GM23338 (cell line): ENCODE results near the gene HS6ST3. TPM values are rescaled to one million over a fixed set of nuclear protein-coding genes. Genes with fewer than 3 reads are reported as not detected.

Experiments used
- ATAC-seq: fragments of 200-7000 bp; cut with Tn5 transposase; 3 replicates; pipeline ENCODE4 v1.9.1; 2020
- DNase-seq: peaks from one replicate; pipeline ENCODE4 v3.0.0-alpha.2; 2015; ENCODE audit warnings: low spot score
- H2AFZ ChIP-seq: fragments of 200-600 bp; sonication (generic); 2 replicates; pipeline ENCODE4 v1.8.0; 2016; ENCODE audit warnings: antibody characterized with exemption, mild to moderate bottlenecking, moderate library complexity
- H3F3A ChIP-seq: fragments of 200-600 bp; sonication (generic); replicated peaks from 2 replicates; pipeline ENCODE4 v1.8.0; 2017; ENCODE audit warnings: antibody characterized with exemption, mixed run types, low read depth
- H3K27ac ChIP-seq: fragments of 200-600 bp; sonication (generic); 2 replicates; pipeline ENCODE4 v1.6.1; 2016; ENCODE audit warnings: low read depth
- H3K27me3 ChIP-seq: fragments of 200-600 bp; sonication (generic); 2 replicates; pipeline ENCODE4 v1.8.0; 2016; ENCODE audit warnings: mild to moderate bottlenecking, mixed run types, moderate library complexity; ENCODE audit not compliant: insufficient read depth
- H3K36me3 ChIP-seq: fragments of 200-600 bp; sonication (generic); 2 replicates; pipeline ENCODE4 v1.8.0; 2016; ENCODE audit warnings: mild to moderate bottlenecking; ENCODE audit not compliant: insufficient read depth
- H3K4me1 ChIP-seq: fragments of 200-600 bp; sonication (generic); 2 replicates; pipeline ENCODE4 v1.8.0; 2016; ENCODE audit warnings: mild to moderate bottlenecking, moderate library complexity; ENCODE audit not compliant: insufficient read depth
- H3K4me2 ChIP-seq: fragments of 200-600 bp; sonication (generic); 2 replicates; pipeline ENCODE4 v1.7.1; 2017; ENCODE audit warnings: mixed run types
- H3K4me3 ChIP-seq: fragments of 200-600 bp; sonication (generic); 2 replicates; pipeline ENCODE4 v1.6.1; 2016; ENCODE audit warnings: mixed run types
- H3K79me2 ChIP-seq: fragments of 200-600 bp; sonication (generic); replicated peaks from 2 replicates; pipeline ENCODE4 v1.8.0; 2017; ENCODE audit warnings: mild to moderate bottlenecking; ENCODE audit not compliant: insufficient read depth
- H3K9me2 ChIP-seq: fragments of 200-600 bp; sonication (generic); 2 replicates; pipeline ENCODE4 v1.8.0; 2017; ENCODE audit not compliant: insufficient read depth
- H4K20me1 ChIP-seq: fragments of 200-600 bp; sonication (generic); replicated peaks from 2 replicates; pipeline ENCODE4 v1.8.0; 2017; ENCODE audit warnings: mild to moderate bottlenecking; ENCODE audit not compliant: insufficient read depth
- H3K27ac Mint-ChIP-seq: 2 replicates; pipeline ENCODE4 v1.8.0; 2020; ENCODE audit warnings: inconsistent platforms, mild to moderate bottlenecking, moderate library complexity, mixed read lengths
- H3K27me3 Mint-ChIP-seq: 3 replicates; pipeline ENCODE4 v1.8.0; 2022; ENCODE audit warnings: low read depth, mild to moderate bottlenecking, moderate library complexity, mixed read lengths, inconsistent platforms; ENCODE audit not compliant: insufficient read depth, poor library complexity
- H3K36me3 Mint-ChIP-seq: 3 replicates; pipeline ENCODE4 v1.8.0; 2021; ENCODE audit warnings: low read depth, mild to moderate bottlenecking, inconsistent platforms, moderate library complexity, mixed read lengths
- H3K4me1 Mint-ChIP-seq: 3 replicates; pipeline ENCODE4 v1.8.0; 2020; ENCODE audit warnings: mild to moderate bottlenecking, inconsistent platforms, mixed read lengths
- H3K4me3 Mint-ChIP-seq: 3 replicates; pipeline ENCODE4 v1.8.0; 2021; ENCODE audit warnings: moderate library complexity, mild to moderate bottlenecking, inconsistent platforms, mixed read lengths
- H3K9me3 Mint-ChIP-seq: 3 replicates; pipeline ENCODE4 v1.8.0; 2020; ENCODE audit warnings: moderate library complexity, mild to moderate bottlenecking, inconsistent platforms, mixed read lengths
- CREB1 ChIP-seq: fragments of 250-450 bp; sonication (Bioruptor Pico); IDR thresholded peaks from 2 replicates; pipeline ENCODE4 v1.5.0; 2020; ENCODE audit warnings: low read depth, mild to moderate bottlenecking, moderate library complexity
- CTCF ChIP-seq, 2 experiments: fragments of 200-600 bp in 1 of 2; sonication (generic) in 1 of 2; conservative IDR thresholded peaks; 2 replicates each; pipeline versions ENCODE4 v1.5.1 to v1.6.1; 2016 to 2017; ENCODE audit warnings: antibody characterized with exemption in 2 of 2, low read depth in 2 of 2, mild to moderate bottlenecking in 2 of 2, moderate library complexity in 1 of 2
- ETS1 ChIP-seq: IDR thresholded peaks from 2 replicates; pipeline ENCODE4 v1.6.1; 2016; ENCODE audit warnings: antibody characterized with exemption
- EZH2 ChIP-seq: fragments of 200-600 bp; sonication (generic); IDR thresholded peaks from one replicate; pipeline ENCODE4 v1.8.0; 2017; ENCODE audit warnings: antibody characterized with exemption, mild to moderate bottlenecking, low read depth; ENCODE audit not compliant: unreplicated experiment
- EZH2phosphoT487 ChIP-seq: fragments of 200-600 bp; sonication (generic); IDR thresholded peaks from one replicate; pipeline ENCODE4 v1.8.1; 2018; ENCODE audit warnings: antibody characterized with exemption; ENCODE audit not compliant: unreplicated experiment
- JUNB ChIP-seq: IDR thresholded peaks from one replicate; pipeline ENCODE4 v1.6.1; 2016; ENCODE audit warnings: antibody characterized with exemption; ENCODE audit not compliant: unreplicated experiment
- NANOG ChIP-seq: IDR thresholded peaks from 2 replicates; pipeline ENCODE4 v1.6.1; 2016; ENCODE audit warnings: antibody characterized with exemption, borderline replicate concordance
- POLR2AphosphoS5 ChIP-seq: IDR thresholded peaks from 2 replicates; pipeline ENCODE4 v1.6.1; 2016; ENCODE audit warnings: antibody characterized with exemption, low read depth
- REST ChIP-seq: IDR thresholded peaks from one replicate; pipeline ENCODE4 v1.6.1; 2018; ENCODE audit warnings: antibody characterized with exemption; ENCODE audit not compliant: unreplicated experiment
- STAT1 ChIP-seq: IDR thresholded peaks from one replicate; pipeline ENCODE4 v1.6.1; 2016; ENCODE audit warnings: antibody characterized with exemption; ENCODE audit not compliant: unreplicated experiment
- ZNF114 ChIP-seq: fragments of 250-450 bp; sonication (Bioruptor Pico); IDR thresholded peaks from 2 replicates; pipeline ENCODE4 v1.5.0; 2020; ENCODE audit warnings: mild to moderate bottlenecking, moderate library complexity
- ZNF331 ChIP-seq: fragments of 250-450 bp; sonication (Bioruptor Pico); IDR thresholded peaks from 2 replicates; pipeline ENCODE4 v1.5.0; 2020; ENCODE audit warnings: low read depth, mild to moderate bottlenecking, moderate library complexity
- polyA plus RNA-seq: library from polyadenylated mRNA; unstranded; fragments of >200 nt; fragmentation: Nextera tagmentation; extraction: Ambion mirVana; gene quantifications from 2 replicates; pipeline ENCODE4 v1.2.1, GENCODE V29; 2016
- total RNA-seq: library from RNA; depleted of rRNA; stranded (reverse); fragments of >200 nt; shearing (Covaris generic); gene quantifications from 2 replicates; pipeline ENCODE4 v1.2.3, GENCODE V29; 2014
- TF ChIP-seq, protein P1 (sequence below): fragments of 250-450 bp; sonication (Bioruptor Pico); IDR thresholded peaks from 2 replicates; pipeline ENCODE4 v1.5.0; 2020; ENCODE audit warnings: mild to moderate bottlenecking, moderate library complexity

HS6ST3 gene
- total and polyA plus RNA-seq, 2 experiments from 2014 or later = 0.52 to 0.80 TPM

- H2AFZ ChIP-seq = no peak overlapping the region
- H3K36me3 Mint-ChIP-seq = no peaks in the 10 kb centered on the region
- no peak overlapping the region for H3K4me3 Mint-ChIP-seq
- peaks cover under 1% of the 10 kb centered on the region; the same call in 1 of the 3 replicates for H3K9me3 Mint-ChIP-seq
- peaks cover 6% of the 10 kb centered on the region for H3K9me2 ChIP-seq
- no peak overlapping the region for H3K4me3 ChIP-seq
- ATAC-seq (no peak), DNase-seq (no peak)
- H3K4me2 ChIP-seq = no peak overlapping the region
- no peaks in the 10 kb centered on the region for H3K4me1 Mint-ChIP-seq
- H3K27ac ChIP-seq = no peak overlapping the region
- TF ChIP-seq EZH2phosphoT487 = no peak
- TF ChIP-seq ZNF331 (CRISPR knock-in tag) = no peak
- no peak for TF ChIP-seq CTCF (conservative IDR thresholded peaks at IDR 0.05; ENCODE audit: low read depth in 2 of 2)
- TF ChIP-seq ETS1 = no peak
- no peak for TF ChIP-seq EZH2
- no peak for TF ChIP-seq NANOG
- TF ChIP-seq, protein P1, sequence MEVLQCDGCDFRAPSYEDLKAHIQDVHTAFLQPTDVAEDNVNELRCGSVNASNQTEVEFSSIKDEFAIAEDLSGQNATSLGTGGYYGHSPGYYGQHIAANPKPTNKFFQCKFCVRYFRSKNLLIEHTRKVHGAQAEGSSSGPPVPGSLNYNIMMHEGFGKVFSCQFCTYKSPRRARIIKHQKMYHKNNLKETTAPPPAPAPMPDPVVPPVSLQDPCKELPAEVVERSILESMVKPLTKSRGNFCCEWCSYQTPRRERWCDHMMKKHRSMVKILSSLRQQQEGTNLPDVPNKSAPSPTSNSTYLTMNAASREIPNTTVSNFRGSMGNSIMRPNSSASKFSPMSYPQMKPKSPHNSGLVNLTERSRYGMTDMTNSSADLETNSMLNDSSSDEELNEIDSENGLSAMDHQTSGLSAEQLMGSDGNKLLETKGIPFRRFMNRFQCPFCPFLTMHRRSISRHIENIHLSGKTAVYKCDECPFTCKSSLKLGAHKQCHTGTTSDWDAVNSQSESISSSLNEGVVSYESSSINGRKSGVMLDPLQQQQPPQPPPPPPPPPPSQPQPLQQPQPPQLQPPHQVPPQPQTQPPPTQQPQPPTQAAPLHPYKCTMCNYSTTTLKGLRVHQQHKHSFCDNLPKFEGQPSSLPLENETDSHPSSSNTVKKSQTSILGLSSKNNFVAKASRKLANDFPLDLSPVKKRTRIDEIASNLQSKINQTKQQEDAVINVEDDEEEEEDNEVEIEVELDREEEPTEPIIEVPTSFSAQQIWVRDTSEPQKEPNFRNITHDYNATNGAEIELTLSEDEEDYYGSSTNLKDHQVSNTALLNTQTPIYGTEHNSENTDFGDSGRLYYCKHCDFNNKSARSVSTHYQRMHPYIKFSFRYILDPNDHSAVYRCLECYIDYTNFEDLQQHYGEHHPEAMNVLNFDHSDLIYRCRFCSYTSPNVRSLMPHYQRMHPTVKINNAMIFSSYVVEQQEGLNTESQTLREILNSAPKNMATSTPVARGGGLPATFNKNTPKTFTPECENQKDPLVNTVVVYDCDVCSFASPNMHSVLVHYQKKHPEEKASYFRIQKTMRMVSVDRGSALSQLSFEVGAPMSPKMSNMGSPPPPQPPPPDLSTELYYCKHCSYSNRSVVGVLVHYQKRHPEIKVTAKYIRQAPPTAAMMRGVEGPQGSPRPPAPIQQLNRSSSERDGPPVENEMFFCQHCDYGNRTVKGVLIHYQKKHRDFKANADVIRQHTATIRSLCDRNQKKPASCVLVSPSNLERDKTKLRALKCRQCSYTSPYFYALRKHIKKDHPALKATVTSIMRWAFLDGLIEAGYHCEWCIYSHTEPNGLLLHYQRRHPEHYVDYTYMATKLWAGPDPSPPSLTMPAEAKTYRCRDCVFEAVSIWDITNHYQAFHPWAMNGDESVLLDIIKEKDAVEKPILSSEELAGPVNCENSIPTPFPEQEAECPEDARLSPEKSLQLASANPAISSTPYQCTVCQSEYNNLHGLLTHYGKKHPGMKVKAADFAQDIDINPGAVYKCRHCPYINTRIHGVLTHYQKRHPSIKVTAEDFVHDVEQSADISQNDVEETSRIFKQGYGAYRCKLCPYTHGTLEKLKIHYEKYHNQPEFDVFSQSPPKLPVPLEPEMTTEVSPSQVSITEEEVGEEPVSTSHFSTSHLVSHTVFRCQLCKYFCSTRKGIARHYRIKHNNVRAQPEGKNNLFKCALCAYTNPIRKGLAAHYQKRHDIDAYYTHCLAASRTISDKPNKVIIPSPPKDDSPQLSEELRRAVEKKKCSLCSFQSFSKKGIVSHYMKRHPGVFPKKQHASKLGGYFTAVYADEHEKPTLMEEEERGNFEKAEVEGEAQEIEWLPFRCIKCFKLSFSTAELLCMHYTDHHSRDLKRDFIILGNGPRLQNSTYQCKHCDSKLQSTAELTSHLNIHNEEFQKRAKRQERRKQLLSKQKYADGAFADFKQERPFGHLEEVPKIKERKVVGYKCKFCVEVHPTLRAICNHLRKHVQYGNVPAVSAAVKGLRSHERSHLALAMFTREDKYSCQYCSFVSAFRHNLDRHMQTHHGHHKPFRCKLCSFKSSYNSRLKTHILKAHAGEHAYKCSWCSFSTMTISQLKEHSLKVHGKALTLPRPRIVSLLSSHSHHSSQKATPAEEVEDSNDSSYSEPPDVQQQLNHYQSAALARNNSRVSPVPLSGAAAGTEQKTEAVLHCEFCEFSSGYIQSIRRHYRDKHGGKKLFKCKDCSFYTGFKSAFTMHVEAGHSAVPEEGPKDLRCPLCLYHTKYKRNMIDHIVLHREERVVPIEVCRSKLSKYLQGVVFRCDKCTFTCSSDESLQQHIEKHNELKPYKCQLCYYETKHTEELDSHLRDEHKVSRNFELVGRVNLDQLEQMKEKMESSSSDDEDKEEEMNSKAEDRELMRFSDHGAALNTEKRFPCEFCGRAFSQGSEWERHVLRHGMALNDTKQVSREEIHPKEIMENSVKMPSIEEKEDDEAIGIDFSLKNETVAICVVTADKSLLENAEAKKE = no peak
- TF ChIP-seq STAT1 = no peak
- no peak for TF ChIP-seq ZNF114 (CRISPR knock-in tag)
- TF ChIP-seq JUNB = no peak
- TF ChIP-seq REST = no peak
- TF ChIP-seq POLR2AphosphoS5 = no peak
- no peak for TF ChIP-seq CREB1 (CRISPR knock-in tag)
- no peaks in the 10 kb centered on the region for H3F3A ChIP-seq
- H3K79me2 ChIP-seq = no peaks in the 10 kb centered on the region
- no peaks in the 10 kb centered on the region for H3K27me3 ChIP-seq
- no peak overlapping the region for H3K27ac Mint-ChIP-seq
- H4K20me1 ChIP-seq = no peaks in the 10 kb centered on the region
- no peaks in the 10 kb centered on the region for H3K27me3 Mint-ChIP-seq
- no peaks in the 10 kb centered on the region for H3K4me1 ChIP-seq
- no peaks in the 10 kb centered on the region for H3K36me3 ChIP-seq
Measured at GRCh38 chr13:96191367-96191766, 101.5 kb downstream of the HS6ST3 start.
